Measurements from ENCODE around the gene DHX16. TPM values are rescaled to one million over a fixed set of nuclear protein-coding genes. Genes with fewer than 3 reads are reported as not detected.

The DHX16 gene
- total RNA-seq, 1 experiment from 2014 or later = 34.8 TPM

- no peaks in the 10 kb centered on the region for H3K9me3 ChIP-seq (ENCODE audit: control insufficient read depth, low read depth, low read length)
- H4K91ac ChIP-seq (ENCODE audit: insufficient read length, low read depth, low read length) = no peak overlapping the region
- H3K23me2 ChIP-seq (ENCODE audit: insufficient read length, low read depth, low read length, poor library complexity, severe bottlenecking) = no peaks in the 10 kb centered on the region
- H3K79me2 ChIP-seq (ENCODE audit: insufficient read depth, low read length) = no peaks in the 10 kb centered on the region
- no peak overlapping the region for H2BK12ac ChIP-seq (ENCODE audit: insufficient read length, low read depth, low read length)
- TF ChIP-seq CTCF (conservative IDR thresholded peaks at IDR 0.05) = no peak
- no peak overlapping the region for H2BK20ac ChIP-seq (ENCODE audit: low read depth, low read length, poor library complexity, severe bottlenecking)
- no peak overlapping the region for H4K5ac ChIP-seq (ENCODE audit: insufficient read length, low read depth, low read length)
- H3K4me2 ChIP-seq (ENCODE audit: insufficient read depth, insufficient read length, low read length) = no peak overlapping the region
- H4K20me1 ChIP-seq (ENCODE audit: control insufficient read depth, insufficient read depth, insufficient read length) = no peaks in the 10 kb centered on the region
- no peak overlapping the region for H2BK5ac ChIP-seq (ENCODE audit: insufficient read length, low read length)
- Mint-ChIP-seq H3K27ac (no peak overlapping the region), H3K4me1 (no peaks in the 10 kb centered on the region), H3K4me3 (no peak overlapping the region), H3K36me3 (ENCODE audit: insufficient read depth in 1 of 3, low read depth in 3 of 3) (peaks cover 31 to 88% (median 71%) of the 10 kb centered on the region in 3 experiments; a peak in 6 of 7 replicates), H3K9me3 (no peaks in the 10 kb centered on the region), H3K27me3 (ENCODE audit: low read depth) (no peaks in the 10 kb centered on the region)
- H2AFZ ChIP-seq (ENCODE audit: low read length) = no peak overlapping the region
- no peak overlapping the region for H4K8ac ChIP-seq (replicated peaks; ENCODE audit: insufficient read length, low read depth, low read length)
- no peak overlapping the region for H2BK120ac ChIP-seq (ENCODE audit: low read depth, low read length, poor library complexity, severe bottlenecking)
- no peak overlapping the region for H2BK15ac ChIP-seq (ENCODE audit: low read depth, low read length)
- H3K4ac ChIP-seq (ENCODE audit: low read depth, low read length) = no peak overlapping the region
- DNase-seq = no peak
- no peaks in the 10 kb centered on the region for H3K79me1 ChIP-seq (ENCODE audit: insufficient read depth, low read depth, low read length, poor library complexity, severe bottlenecking)
- no peaks in the 10 kb centered on the region for H3K4me1 ChIP-seq (ENCODE audit: insufficient read depth, low read length)
- no peak overlapping the region for H3K27ac ChIP-seq (ENCODE audit: insufficient read length, low read depth, low read length)
- H3K23ac ChIP-seq (ENCODE audit: insufficient read length, low read depth, low read length) = no peak overlapping the region
- no peak overlapping the region for H3K14ac ChIP-seq (ENCODE audit: insufficient read depth, low read length)
- no peak overlapping the region for H3K18ac ChIP-seq (ENCODE audit: insufficient read length, low read depth, low read length)
- no peak overlapping the region for H3T11ph ChIP-seq (ENCODE audit: low read length)
- no peak overlapping the region for H3K56ac ChIP-seq (ENCODE audit: insufficient read length, low read depth, low read length)
- no peaks in the 10 kb centered on the region for H3K27me3 ChIP-seq (ENCODE audit: insufficient read depth, low read length)
- H3K9ac ChIP-seq (ENCODE audit: extremely low read depth, insufficient read length, low read length) = no peak overlapping the region
- H2AK5ac ChIP-seq (ENCODE audit: insufficient read length, low read length) = no peak overlapping the region
These were observed 15.4 kb downstream of the DHX16 start for GRCh38 chr6:30657454-30657853.

Measured in H9 (cell line).